ENCODE results near the gene CITED2. TPM values are rescaled to one million over a fixed set of nuclear protein-coding genes. Genes with fewer than 3 reads are reported as not detected.

The CITED2 gene
- total RNA-seq, 2 experiments from 2014 or later = 65.0 to 76.7 TPM

DNA sequence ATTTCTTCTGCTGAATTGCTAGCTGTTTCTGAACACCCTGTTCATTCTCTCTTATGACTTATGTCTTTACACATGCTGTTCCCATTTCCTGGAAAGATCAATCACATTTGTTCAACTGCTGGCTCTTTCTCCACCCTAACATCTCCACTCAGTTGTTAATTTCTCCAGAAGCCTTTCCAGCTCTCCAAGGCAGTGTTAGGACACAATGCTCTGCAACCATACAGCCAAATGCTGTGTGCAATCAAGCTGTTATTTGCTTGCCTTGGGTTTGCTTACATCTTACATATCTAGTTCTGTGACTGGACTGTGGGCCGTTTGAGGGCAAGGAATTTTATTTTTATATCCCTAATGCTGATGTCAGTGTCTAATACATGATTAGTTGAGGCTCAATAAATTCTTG, 24.2 kb upstream of the CITED2 start:
- Mint-ChIP-seq H3K4me3 (no peak overlapping the region), H3K4me1 (no peaks in the 10 kb centered on the region), H3K9me3 (no peaks in the 10 kb centered on the region), H3K27ac (no peak overlapping the region), H3K36me3 (ENCODE audit: low read depth) (no peaks in the 10 kb centered on the region), H3K27me3 (peaks cover 10% of the 10 kb centered on the region)
- CTCF ChIA-PET = no interaction called here
- POLR2A ChIA-PET = no interaction called here
- DNase-seq = no peak

DNA sequence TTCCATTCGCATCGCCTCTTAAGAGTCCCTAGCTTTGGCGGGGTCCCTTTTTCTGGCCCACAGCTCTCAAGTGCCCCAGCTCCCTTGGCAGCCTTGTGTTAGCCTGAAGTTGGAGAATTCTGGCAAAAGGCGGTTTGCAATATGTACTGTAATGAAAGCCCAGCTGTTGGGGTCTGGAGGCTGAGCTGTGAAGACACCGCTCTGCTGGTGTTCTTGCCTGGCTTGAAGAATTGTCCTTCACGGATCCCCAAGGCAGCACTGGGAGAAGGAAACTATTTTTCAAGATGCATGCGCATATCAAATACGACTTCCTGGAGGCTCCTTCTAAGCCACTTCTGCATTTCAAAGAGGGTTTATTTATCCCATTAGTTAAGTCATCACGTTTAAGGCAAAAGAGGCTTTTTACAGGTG, 21.4 kb upstream of the CITED2 start:
- POLR2A ChIA-PET = no interaction called here
- no peak overlapping the region for H3K4me3 Mint-ChIP-seq
- no peaks in the 10 kb centered on the region for H3K9me3 Mint-ChIP-seq
- no peaks in the 10 kb centered on the region for H3K36me3 Mint-ChIP-seq (ENCODE audit: low read depth)
- DNase-seq = no peak
- CTCF ChIA-PET = interaction anchor here (0.6 to 1.2 kb wide), 2 partner anchors 21 to 777 kb away, joined by 3 read pairs; partner anchors contain the start of gene CITED2
- no peak overlapping the region for H3K27ac Mint-ChIP-seq
- H3K4me1 Mint-ChIP-seq = no peaks in the 10 kb centered on the region
- H3K27me3 Mint-ChIP-seq = peaks cover 10% of the 10 kb centered on the region

DNA sequence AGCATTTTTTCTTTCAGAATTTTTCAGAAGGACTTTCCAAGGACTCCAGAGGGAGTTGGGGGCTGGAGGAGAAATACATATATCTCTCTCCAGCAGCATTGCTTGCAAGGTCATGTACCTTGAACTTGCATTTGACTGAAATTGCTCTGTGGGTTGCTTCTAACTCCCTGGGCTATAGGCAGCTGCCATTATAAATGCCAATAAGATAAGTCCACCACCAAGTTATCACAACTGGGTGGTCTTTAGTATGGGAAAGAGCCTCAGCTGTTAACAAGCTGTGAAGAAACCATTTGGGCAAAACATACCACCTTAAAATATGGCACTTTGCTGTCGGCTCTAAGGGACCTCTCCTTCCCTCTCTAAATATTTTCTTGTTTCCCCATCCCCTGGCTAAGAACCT, 20.9 kb upstream of the CITED2 start:
- Mint-ChIP-seq H3K36me3 (ENCODE audit: low read depth) (no peaks in the 10 kb centered on the region), H3K4me3 (no peak overlapping the region), H3K27me3 (peaks cover 10% of the 10 kb centered on the region), H3K27ac (no peak overlapping the region), H3K4me1 (no peaks in the 10 kb centered on the region), H3K9me3 (no peaks in the 10 kb centered on the region)
- no peak for DNase-seq
- CTCF ChIA-PET = interaction anchor here (1.2 kb wide), 1 partner anchor 20 kb away, joined by 3 read pairs; the partner anchor contains the start of gene CITED2
- POLR2A ChIA-PET = no interaction called here

DNA sequence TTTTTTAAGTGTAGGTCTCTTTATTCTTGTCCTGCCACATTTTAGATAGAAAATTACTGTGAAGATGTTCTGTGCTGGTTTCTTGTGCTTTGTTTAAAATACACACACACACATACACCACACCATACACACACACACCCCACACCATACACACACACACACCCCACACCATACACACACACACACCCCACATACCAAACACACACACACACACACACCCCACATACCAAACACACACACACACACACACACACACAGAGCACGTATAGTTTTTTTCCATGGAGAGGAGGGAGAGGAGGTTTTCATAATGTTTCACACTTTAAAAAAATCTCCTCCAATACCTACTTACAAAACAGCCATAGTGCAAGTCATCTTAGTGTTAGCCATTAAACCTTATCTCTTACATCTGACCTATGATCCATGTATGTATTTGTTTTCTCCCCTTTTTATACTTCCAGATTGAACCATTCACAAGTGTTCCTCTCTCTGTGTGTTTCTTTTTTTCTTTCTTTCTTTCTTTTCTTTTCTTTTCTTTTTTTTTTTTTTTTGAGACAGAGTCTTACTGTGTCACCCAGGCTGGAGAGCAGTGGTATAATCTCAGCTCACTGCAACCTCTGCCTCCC, 19.7 kb upstream of the CITED2 start:
- DNase-seq = no peak
- H3K27ac Mint-ChIP-seq = no peak overlapping the region
- H3K4me1 Mint-ChIP-seq = no peaks in the 10 kb centered on the region
- H3K4me3 Mint-ChIP-seq = no peak overlapping the region
- H3K27me3 Mint-ChIP-seq = peaks cover 4% of the 10 kb centered on the region
- CTCF ChIA-PET = no interaction called here
- H3K36me3 Mint-ChIP-seq (ENCODE audit: low read depth) = no peaks in the 10 kb centered on the region
- no peaks in the 10 kb centered on the region for H3K9me3 Mint-ChIP-seq
- POLR2A ChIA-PET = no interaction called here

DNA sequence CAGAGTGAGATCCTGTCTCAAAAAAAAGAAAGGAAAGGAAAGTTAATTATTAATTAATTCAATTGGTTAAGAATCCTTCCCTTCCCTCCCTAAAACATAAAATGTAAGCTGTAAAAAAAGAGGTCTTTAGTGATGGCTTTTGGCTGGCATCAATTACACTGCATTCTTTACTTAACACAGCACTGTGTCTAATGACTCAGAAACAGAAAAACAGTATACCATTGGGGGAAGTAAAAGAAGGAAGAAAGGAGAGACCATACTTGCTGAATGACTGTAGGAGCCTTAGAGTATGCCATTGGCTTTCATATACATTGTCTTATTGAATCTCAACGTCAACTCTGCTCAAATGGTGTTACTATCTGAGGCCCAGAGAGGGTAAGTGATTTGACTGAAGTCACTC, 18.3 kb upstream of the CITED2 start:
- ChIA-PET POLR2A (no interaction called here), CTCF (interaction anchor here (0.7 kb wide), 1 partner anchor 63 kb away, joined by 5 read pairs; no protein-coding TSS in a partner anchor)
- no peak for DNase-seq
- Mint-ChIP-seq H3K4me1 (no peaks in the 10 kb centered on the region), H3K27me3 (peaks cover 3% of the 10 kb centered on the region), H3K4me3 (no peak overlapping the region), H3K36me3 (ENCODE audit: low read depth) (no peaks in the 10 kb centered on the region), H3K27ac (no peak overlapping the region), H3K9me3 (no peaks in the 10 kb centered on the region)

DNA sequence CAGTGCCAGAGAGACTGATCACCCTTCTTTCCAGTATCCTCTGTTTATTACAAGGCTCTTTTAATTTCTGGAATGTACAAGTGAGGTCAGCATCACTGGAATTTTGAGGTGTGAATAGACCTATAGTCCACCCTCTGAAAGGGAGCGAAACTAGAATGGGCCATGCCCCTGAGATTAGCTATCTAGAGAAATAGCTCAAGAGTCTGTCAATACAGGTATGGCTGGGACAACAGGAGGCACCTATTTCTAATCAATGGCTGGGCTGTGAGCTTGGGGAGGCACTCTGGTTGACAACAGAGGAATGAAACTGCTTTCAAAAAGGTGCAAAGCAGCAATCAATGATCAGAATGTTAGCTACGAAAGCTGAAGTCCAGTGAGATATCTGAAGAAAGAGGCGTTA, 17.3 kb upstream of the CITED2 start:
- ChIA-PET CTCF (no interaction called here), POLR2A (no interaction called here)
- peaks cover 3% of the 10 kb centered on the region for H3K27me3 Mint-ChIP-seq
- no peaks in the 10 kb centered on the region for H3K4me1 Mint-ChIP-seq
- no peaks in the 10 kb centered on the region for H3K9me3 Mint-ChIP-seq
- no peak overlapping the region for H3K4me3 Mint-ChIP-seq
- H3K27ac Mint-ChIP-seq = no peak overlapping the region
- no peaks in the 10 kb centered on the region for H3K36me3 Mint-ChIP-seq (ENCODE audit: low read depth)
- DNase-seq = no peak

DNA sequence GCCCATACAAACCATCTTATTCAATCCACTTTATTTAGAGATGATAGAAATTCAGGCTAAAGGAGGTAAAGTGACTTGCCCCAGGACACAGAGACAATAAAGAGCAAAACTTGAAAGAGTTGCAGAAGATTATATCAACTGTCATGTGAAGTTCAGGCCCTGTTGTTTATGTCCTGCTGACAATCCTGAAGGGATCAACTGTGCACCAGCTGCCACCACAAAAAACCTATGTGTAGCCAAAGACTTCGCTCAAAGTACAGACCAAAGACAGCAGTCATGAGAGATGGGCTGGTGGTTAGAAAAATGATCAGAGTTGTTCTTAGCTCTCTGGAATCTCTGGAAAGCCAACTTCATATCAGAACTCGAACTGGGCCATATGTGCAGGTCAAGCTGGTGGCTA, 16.0 kb upstream of the CITED2 start:
- Mint-ChIP-seq H3K36me3 (ENCODE audit: low read depth) (no peaks in the 10 kb centered on the region), H3K4me1 (no peaks in the 10 kb centered on the region), H3K9me3 (no peaks in the 10 kb centered on the region), H3K27ac (no peak overlapping the region), H3K27me3 (peaks cover 3% of the 10 kb centered on the region), H3K4me3 (no peak overlapping the region)
- DNase-seq = no peak
- CTCF ChIA-PET = interaction anchor here (0.8 to 1.1 kb wide), 2 partner anchors 14 to 33 kb away, joined by 3 to 4 read pairs; no protein-coding TSS in a partner anchor
- POLR2A ChIA-PET = no interaction called here

DNA sequence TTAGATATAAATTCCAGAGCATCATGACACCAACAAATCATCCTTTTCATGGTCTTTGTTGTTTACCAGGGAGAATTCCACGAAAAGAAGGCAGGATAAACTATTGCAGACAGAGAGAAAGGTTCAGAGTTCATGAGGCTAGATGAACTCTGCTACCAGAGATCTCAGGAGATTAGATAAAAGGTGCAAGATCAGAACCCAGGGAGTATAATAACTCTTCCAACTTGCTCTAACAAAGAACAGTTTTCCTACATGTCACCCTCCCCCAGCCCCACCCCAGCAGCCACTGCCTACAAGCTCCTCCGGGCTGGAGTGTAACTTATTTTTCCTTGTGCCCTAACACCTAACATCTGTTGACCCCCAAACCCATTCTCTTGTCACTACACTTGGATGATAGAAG, 13.9 kb upstream of the CITED2 start:
- H3K9me3 Mint-ChIP-seq = no peaks in the 10 kb centered on the region
- no peak overlapping the region for H3K27ac Mint-ChIP-seq
- H3K4me1 Mint-ChIP-seq = no peaks in the 10 kb centered on the region
- POLR2A ChIA-PET = interaction anchor here (0.6 kb wide), 1 partner anchor 10 kb away, joined by 5 read pairs; no protein-coding TSS in a partner anchor
- no peak overlapping the region for H3K4me3 Mint-ChIP-seq
- DNase-seq = no peak
- H3K36me3 Mint-ChIP-seq (ENCODE audit: low read depth) = no peaks in the 10 kb centered on the region
- H3K27me3 Mint-ChIP-seq = no peaks in the 10 kb centered on the region
- CTCF ChIA-PET = interaction anchor here (2.7 kb wide), 1 partner anchor 11 kb away, joined by 7 read pairs; no protein-coding TSS in a partner anchor

DNA sequence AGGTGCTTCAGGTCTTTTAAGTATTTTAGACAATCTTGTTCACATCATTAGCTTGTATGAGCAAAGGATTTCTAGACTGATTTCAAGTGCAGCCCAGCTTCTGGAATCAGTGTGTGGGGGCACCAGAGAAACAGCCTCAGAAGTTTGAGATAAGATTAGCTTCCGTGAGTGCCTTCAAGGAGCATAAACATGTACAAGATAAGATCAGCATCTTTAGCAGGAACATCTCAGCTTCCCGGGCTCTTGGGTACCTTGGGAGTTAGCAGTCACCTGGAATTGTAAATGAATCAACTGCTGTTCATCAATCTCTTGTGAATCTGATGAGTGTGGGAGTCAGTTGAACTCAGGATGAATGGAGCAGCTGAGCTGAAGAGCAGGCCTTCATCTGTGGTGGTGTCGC, 12.0 kb upstream of the CITED2 start:
- H3K4me3 Mint-ChIP-seq = no peak overlapping the region
- no peaks in the 10 kb centered on the region for H3K4me1 Mint-ChIP-seq
- no peak overlapping the region for H3K27ac Mint-ChIP-seq
- H3K27me3 Mint-ChIP-seq = no peaks in the 10 kb centered on the region
- DNase-seq = no peak
- no peaks in the 10 kb centered on the region for H3K36me3 Mint-ChIP-seq (ENCODE audit: low read depth)
- ChIA-PET CTCF (interaction anchor here (1.0 to 2.7 kb wide), 3 partner anchors 9 to 161 kb away, joined by 4 to 7 read pairs (median 5); partner anchors contain the start of gene CITED2), POLR2A (no interaction called here)
- no peaks in the 10 kb centered on the region for H3K9me3 Mint-ChIP-seq

DNA sequence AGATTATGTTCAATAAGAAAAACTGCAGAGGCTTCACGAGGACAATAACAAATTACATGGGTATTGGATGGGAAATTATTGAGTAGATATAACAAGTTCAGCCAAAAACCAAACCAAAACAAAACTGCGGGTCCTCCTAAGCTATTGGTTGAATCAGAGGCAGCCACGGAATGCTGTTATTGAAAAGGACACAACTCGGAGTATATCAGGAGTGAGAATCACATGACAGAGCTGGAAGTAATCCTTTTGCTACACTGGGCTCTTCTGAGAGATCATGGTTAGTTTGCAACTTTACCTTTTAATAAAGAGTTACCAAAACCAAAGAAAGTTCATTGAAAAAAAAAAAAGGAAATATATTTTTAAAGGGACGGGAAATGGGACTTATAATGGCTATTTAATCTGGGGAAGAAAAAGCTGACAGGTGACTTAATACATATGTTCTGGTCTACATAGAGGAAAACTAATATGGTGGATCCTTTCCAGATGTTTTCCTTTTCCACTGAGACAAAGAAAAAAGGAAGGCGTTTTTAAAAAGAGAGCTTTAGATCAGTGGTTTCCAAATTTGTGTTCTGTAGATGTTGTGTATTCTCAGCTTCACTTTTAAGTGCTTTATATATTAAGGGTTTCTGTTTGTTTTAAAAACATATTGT, 6.9 kb upstream of the CITED2 start:
- Mint-ChIP-seq H3K27me3 (no peaks in the 10 kb centered on the region), H3K9me3 (no peaks in the 10 kb centered on the region), H3K4me3 (no peak overlapping the region), H3K4me1 (peaks cover 15% of the 10 kb centered on the region), H3K36me3 (ENCODE audit: low read depth) (peaks cover 2% of the 10 kb centered on the region), H3K27ac (no peak overlapping the region)
- ChIA-PET POLR2A (no interaction called here), CTCF (interaction anchor here (0.6 to 1.1 kb wide), 4 partner anchors 16 to 521 kb away, joined by 3 to 6 read pairs (median 4); no protein-coding TSS in a partner anchor)
- DNase-seq = no peak

DNA sequence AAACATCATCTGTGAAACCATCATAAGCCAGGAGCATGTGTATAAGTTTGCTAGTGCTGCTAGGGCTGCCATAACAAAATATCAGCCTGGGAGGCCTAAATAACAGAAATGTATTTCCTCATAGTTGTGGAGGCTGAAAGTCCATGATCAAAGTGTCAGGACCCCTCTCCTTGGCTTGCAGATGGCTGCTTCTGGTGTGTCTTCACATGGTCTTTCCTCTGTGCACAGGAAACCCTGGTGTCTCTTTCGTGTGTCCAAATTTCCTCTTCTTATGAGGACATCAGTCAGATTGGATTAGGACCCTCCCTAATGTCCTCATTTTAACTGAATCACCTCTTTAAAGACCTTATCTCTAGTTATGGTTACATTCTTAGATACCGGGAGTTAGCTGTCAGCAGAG, 6.2 kb upstream of the CITED2 start:
- Mint-ChIP-seq H3K27me3 (no peaks in the 10 kb centered on the region), H3K36me3 (ENCODE audit: low read depth) (peaks cover 2% of the 10 kb centered on the region), H3K9me3 (no peaks in the 10 kb centered on the region), H3K4me1 (peaks cover 20% of the 10 kb centered on the region), H3K4me3 (no peak overlapping the region), H3K27ac (no peak overlapping the region)
- ChIA-PET POLR2A (no interaction called here), CTCF (interaction anchor here (1.1 kb wide), 1 partner anchor 27 kb away, joined by 3 read pairs; no protein-coding TSS in a partner anchor)
- no peak for DNase-seq

DNA sequence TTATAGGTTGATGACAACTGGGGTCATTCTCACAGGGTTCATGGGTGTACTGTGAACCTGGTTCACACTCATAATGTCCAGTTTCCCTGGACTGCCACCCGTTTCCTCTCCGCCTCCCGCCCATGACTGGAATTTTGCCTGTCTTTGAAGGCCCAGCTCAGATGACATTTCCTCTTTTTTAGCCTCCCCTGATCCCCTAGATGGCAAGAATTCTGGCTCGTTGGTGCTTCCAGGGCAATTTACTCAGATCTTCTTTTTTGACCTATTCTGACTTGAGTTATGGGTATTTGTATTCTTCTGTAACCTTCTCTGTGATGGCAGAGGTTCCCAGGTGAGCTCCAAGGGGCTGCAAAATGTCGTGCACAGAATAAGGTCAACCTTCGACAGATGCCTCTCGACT, 5.7 kb upstream of the CITED2 start:
- no peaks in the 10 kb centered on the region for H3K9me3 Mint-ChIP-seq
- no peak overlapping the region for H3K4me3 Mint-ChIP-seq
- H3K27me3 Mint-ChIP-seq = no peaks in the 10 kb centered on the region
- ChIA-PET POLR2A (no interaction called here), CTCF (interaction anchor here (0.9 kb wide), 1 partner anchor 11 kb away, joined by 3 read pairs; no protein-coding TSS in a partner anchor)
- peaks cover 2% of the 10 kb centered on the region for H3K36me3 Mint-ChIP-seq (ENCODE audit: low read depth)
- peaks cover 20% of the 10 kb centered on the region for H3K4me1 Mint-ChIP-seq
- no peak overlapping the region for H3K27ac Mint-ChIP-seq
- no peak for DNase-seq

DNA sequence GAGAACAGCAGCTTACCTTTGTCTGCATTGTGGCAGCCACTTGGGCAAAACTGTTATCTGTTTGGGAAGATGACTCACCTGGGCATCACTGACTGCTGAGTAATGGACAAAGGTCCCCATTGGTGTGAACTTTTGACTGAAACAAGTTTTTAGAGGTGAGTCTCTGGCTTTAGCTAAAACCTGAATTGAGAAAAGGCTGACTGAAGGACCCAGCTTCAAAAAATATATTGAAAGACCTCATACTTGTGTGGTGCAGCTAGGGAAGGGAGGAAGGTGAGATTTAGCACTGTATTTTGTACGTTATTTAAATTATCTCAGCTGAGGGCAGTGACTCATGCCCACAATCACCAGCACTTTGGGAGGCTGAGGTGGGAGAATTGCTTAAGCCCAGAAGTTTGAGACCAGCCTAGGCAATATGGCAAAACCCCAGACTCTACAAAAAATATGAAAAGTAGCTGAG, 4.5 kb upstream of the CITED2 start:
- no peaks in the 10 kb centered on the region for H3K27me3 Mint-ChIP-seq
- no peak overlapping the region for H3K4me3 Mint-ChIP-seq
- H3K27ac Mint-ChIP-seq = no peak overlapping the region
- H3K4me1 Mint-ChIP-seq = peaks cover 22% of the 10 kb centered on the region
- ChIA-PET CTCF (interaction anchor here (1.0 to 1.4 kb wide), 3 partner anchors 9 to 18 kb away, joined by 4 to 5 read pairs (median 4); no protein-coding TSS in a partner anchor), POLR2A (no interaction called here)
- no peaks in the 10 kb centered on the region for H3K9me3 Mint-ChIP-seq
- H3K36me3 Mint-ChIP-seq (ENCODE audit: low read depth) = peaks cover 7% of the 10 kb centered on the region
- no peak for DNase-seq

Data from activated CD4-positive, alpha-beta T cell treated with anti-CD3 and anti-CD28 coated beads, Interleukin-2, amount 10 ng/mL, durations not matched to agents 7 days and 5 days (primary cell).